IPS-NIHi7 (cell line): ENCODE data around the gene ZFP92.

Experiments used
- DNase-seq: peaks from one replicate; pipeline ENCODE4 v3.0.0; 2012; ENCODE audit warnings: mixed read lengths; ENCODE audit errors: extremely low spot score

The ZFP92 gene

DNA sequence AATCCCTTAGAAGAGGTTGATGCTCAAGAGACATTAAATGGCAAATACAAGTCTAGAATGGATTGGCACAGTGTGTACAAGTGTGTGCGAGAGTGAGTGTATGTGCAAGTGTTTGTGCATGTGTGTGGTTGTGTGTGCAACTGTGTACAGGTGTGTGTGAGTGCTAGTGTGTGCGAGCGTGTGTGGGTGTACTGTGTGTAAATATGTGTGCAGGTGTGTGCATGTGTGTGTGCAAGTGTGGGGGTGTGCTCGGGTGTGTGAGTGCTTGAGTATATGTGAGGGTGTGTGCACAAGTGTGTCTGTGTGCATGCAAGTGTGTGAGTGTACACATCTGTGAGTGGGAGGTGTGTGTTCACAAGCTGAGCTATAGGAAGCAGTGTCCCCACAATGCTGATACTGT is 28.7 kb downstream of the ZFP92 start:
- DNase-seq: no peak

DNA sequence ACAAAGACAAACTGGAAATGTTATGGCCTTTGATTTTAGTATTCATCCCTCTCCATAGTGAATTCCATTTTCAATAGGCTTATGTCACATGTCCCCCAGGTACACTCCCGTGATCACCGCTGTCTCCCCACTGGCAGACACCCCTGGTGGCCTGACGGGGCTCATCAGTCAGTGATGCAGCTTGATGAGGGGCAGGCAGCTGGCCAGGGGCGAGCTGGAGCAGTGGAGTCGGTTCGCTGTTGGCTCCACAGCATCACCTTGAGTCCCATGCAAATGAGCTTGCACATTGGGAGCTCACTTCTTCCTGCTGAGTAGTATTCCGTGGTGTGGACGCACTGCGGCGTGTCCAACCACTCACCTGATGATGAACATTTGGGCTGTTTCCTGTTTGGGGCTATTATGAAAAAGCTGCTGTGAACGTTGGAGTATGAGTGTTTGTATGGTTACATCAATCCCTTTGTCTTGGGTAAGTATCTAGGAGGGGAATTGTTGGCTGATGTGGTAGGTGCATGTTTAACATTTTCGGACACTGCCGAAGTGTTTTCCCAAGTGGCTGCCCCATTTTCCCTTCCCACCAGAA is 29.4 kb downstream of the ZFP92 start:
- DNase-seq: no peak

DNA sequence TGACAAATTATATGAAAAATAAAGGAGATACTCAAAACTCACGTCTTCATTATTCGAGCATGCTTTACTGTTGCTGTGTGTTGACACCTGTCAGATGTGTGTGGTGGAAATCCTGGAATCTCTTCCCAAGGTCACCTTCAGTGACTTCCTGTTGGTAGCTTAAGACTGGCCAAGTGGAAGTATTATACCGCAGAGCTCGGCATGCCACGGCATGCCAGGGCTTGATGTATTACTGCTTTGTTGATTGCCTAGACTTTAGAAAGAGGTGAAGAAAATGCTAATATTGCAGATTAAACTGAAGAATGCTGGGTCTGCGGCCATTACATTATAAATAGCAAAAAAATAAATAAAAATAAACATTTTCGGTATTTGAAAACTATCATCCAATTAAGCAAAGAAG is 30.0 kb downstream of the ZFP92 start:
- DNase-seq: no peak

DNA sequence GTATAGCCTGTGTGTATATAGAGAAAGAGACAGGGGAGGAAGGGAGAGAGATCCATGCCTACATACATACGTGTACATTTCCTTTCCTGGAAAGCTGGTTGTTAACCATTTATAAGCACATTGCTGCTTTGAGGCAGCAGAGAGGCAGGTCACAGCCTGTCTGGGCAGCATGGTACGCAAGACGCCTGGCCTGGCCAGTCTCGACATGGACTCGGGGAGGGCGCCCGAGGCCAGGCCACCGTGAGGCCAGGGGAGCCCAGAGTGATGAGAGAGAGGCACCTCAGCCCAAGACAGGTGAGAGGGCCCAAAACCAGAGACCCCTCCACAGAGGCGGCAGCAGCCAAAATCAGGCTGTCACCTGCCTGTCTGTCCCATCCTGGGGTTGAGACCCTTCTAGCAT is 30.7 kb downstream of the ZFP92 start:
- no peak for DNase-seq

DNA sequence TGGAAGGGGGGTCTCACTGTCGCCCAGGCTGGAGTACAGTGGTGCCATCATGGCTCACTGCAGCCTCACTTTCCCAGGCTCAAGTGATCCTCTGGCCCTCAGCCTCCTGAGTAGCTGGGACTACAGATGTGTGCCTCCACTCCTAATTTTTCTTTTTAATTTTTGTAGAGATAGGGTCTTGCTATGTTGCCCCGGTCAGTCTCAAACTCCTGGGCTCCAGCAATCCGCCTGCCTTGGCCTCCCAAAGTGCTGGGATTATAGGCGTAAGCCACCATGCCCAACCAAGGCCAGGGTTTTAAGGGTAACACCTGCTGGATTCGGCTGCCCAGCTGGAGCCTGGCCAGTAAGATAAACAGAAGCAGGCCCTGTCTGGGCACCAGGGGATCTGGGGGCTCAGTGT is 31.2 kb downstream of the ZFP92 start:
- no peak for DNase-seq

DNA sequence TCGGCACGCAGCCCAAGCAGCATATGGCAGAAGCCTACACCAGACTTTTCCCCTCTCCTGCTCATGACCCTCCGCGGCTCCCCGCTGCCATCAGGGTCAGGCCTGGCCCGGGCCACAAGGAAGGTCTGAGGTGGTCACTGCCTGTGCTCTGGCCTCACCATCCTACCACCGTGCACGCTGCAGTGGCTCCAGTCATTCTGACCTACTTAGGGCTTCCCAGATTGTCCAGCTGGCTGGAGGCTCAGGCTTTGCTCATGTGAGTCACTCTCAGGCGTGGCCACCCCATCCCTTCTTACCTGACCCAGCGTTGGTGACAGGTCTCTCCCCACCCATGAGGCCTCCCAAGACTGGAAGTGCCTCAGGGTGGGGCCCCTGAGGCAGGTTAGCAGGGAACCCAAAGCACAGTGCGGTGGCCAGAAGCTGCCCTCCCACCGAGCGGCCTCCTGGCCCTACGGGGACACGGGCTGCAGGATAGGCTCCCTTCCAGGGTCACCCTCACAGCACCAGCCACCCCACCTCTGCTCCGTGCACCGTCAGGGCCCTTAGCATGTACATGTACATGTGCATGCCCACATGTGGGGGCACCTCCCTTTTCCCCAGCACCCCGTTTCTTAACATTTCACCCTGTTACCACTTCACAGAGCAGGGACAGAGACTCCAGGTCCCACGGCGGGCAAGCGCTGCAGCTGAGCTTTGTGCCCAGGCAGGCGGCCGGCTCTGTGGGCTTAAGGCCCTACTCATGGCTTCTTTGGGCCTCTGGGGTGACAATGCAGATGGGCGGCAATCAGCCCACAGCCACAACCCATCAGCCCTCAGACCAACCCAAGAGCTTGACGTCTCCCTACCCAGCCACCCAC is 32.4 kb downstream of the ZFP92 start:
- DNase-seq: no peak

DNA sequence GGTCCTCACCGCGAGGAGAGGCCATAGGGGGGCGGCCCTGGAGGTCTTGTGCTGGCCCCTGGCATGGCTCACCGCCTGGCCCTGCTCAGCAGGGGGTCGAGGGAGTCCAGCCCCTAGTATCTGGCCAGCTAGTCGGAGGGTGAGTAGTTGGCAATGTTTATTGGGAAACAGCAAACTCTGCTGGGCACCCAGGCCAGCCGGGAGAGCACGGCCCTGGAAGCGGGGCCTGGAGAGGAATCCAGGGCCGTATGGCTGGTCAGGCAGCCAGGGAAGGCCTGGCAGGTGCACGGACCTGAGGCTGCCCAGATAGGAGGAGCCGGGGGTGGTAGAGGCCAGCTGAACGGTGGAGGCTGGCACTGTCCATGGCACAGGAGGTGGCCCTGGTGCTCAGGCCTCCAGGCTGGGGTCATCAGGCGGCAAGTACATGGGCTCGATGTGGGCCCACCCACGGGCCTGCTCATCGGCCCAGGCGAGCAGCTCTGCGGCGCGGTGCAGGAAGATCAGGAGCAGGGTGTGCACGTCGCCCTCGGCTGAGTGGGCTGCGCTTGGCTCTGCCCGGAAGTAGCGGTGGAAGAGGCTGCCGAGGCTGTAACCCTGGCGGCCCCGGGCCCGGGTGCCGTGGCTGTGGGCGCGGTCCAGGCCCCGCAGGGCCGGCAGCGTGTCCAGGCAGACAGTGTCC is 33.2 kb downstream of the ZFP92 start:
- no peak for DNase-seq

DNA sequence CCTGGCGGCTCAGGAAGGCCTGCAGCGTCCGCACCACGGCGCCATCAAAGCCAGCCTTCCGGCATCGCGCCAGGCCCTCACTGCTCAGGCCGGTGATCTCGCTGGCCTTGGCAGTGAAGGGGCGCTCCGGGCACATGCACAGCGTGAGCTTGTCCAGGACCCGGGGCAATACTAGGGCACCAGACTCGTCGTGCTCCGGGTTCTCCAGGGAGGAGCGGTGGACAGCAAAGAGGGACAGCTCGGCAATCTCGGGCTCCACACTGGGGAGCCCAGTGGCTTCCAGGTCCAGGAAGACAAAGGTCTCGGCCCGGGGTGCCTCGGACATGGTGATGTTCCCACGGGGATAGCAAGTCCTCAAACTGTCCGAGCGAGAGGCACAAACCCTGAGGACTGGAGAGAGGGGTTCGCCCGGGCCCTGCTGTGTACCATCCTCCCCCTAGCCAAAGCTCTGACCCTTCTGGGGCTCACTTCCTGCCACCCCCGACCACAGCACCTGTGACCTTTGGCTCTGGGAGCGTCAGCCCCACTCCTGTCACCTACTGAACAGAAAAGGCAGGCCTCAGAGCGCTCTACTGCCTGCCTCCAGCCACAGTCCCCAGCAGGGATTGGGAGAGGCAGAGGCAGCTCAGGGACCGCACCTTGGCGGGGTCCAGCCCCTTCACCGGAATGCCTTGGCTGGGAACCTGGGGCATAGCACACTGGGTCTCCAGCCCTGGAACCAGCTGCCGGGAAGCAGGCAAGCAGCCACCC is 34.0 kb downstream of the ZFP92 start:
- no peak for DNase-seq

DNA sequence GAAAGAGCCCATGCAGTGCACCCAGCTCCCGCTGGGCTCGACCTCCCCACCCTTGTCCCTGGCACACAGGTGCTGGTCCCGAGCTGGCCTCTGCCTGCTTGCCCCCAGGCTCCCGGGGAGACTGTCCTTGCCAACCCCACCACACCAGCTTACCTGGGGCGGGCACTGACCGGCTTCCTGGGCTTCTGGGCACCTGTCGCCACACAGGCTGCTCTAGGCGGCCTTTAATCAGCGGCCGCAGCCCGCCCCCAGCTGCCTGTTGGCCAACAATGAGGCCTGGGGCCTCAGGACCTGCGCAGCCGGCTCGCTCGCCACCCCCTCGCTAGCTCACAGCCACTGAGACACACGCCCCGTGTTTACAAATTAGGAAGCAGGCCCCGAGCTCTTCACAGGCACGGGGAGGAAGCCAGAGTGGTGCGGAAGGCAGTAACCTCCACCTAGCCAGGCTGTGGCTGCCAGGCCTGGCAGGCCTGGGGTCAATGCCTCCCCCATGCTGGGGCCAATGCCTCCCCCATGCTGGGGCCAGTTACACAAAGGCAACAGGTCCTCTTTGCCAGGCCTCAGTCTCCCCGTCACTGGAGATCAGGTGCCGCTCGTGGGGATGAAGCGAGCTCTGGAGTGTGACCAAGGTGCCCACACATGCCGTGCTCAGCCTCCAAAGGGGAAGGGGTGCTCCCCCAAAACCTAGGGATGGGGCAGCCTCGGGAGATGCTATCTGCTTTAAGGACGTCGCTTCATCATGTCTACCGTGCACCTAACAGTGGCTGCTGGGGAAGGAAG is 34.8 kb downstream of the ZFP92 start, which contains the start of gene TREX2:
TREX2 (minus strand) TSS at position 201 of the 780 bp plus-strand sequence. CDS start 626 bp downstream, outside the sequence.
- DNase-seq: no peak

DNA sequence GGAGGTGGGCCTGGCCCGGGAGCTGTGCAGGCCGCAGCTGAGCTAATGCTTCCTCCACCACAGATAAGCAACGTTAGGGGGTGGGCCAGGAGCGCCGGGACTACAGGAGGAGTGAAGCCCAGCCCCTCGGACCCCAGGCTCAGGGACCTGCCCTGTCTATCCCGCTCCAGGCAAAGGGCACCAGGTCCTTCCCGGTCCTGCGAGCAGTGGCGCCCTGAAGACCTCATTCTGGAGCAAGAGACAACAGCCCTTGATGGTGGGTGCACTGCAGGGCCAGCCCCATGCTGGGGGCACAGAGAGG is 35.3 kb downstream of the ZFP92 start:
- no peak for DNase-seq

DNA sequence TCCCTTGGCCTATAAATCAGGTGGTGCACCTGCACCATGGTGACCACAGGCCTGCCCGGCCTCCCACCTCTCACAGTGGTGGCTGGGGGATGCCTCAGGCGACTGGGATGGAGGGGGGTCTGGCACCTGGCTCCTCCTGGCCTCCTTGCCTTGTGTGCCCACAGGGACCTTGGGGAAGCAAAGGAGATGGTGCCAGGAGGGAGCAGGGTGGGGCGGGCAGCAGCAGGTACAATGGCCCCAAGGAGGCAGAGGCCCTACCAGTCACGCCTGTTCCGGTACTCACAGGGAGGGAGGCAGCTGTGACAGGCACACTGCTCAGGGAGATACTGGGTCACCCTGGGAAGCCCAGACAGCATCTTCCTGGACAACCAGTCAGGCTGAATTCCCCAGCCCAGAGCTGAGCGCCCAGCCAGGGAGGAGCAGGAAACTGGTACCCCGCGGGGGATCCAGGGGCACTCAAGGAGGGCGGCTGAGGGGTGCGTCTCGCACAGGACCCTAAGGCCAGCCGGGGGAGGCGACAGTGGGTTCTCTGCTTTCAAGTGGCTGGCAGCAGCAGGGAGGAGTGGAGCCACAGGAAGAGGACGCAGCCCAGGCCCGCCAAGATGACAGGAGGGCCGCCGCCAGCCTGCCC is 35.8 kb downstream of the ZFP92 start:
- no peak for DNase-seq

DNA sequence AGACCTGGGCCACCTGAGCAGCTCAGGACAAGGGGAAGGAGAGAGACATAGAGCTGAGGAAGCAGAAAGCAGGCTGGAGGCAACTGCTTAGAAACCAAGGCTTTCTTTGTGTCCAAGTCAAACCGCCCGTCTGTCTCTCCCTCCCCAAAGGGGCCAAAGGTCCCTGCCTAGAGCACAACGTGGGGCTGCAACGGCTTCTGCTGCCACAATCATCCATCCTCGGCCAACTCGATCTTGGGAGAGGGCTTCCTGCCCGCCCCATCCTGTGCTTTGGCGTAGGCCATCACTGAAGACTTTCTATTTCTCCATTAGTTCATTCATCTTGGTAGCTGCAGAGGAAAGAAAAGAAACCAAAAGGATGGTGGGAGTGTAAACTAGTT is 36.3 kb downstream of the ZFP92 start:
- no peak for DNase-seq

DNA sequence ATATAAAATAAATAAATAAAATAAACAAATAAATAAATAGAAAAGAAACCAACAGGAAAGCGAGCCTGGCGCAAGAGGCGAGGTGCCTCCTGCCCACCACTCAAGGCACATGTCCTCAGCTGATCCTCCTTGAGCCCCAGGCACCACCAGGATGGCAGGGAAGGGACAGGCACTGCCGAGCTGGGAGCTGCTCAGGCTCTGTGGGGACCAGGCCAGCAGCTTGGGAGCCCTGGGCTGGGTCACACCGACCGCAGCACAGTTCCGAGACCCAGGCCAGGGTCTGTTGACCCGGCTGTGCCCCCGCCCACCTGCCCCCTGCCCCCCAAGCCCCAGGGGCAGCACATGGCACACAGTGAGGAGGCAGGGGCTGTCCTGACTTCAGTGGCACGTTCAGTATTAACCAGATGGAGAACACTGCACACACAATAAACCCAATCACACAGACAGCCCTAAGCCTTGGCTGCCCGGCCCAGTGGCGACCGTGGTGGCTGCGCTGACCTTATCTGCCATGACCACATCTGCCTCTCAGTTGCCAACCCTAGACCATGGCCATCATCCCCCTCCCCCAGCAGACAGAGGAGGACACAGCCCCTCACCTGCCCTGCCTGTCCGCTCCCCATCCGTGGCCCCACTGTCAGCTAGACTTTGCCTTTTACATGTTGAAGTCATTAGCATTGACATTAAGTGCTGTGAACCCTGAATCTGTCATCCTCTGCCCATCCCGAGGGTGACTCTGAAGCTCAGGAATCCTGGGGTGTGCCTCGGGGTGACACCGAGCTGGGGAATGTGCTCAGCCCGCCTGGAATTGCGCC is 37.5 kb downstream of the ZFP92 start:
- no peak for DNase-seq

DNA sequence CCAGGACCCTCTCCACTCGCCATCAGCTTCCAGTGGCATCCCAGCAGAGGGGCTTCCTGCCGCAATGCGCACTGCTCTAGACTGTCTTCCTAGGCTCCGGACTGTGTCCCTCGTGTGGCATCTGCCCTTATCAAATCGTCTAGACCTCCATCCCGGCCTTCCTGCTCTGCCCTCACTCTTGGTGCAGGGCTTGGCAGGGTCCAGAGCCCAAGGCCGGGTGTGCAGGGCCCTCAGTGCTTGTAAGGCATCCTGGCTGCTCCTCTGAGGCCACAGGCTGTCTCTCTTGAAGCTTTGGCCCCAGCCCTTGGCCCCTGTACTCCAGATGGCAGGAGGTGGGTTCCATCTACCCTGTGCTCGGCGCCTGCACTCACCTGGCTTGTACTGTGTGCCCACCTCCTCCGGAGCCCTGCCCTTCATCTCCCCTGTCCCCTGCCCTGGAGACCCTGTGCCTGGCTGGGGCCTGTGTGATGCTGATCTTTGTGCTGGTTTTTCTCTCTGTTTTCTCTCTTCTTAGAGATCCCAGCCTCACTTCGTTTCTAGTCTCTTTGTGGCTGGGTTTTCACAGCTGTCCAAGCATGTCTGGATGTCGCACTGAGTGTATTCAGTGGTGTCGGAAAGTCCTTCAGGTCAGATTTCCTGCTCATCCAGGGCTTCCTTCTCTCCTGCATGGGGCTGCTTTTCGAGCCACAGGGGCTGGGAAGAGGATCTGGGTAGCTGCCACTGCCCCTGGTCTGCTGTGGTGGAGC is 38.3 kb downstream of the ZFP92 start:
- DNase-seq: no peak

DNA sequence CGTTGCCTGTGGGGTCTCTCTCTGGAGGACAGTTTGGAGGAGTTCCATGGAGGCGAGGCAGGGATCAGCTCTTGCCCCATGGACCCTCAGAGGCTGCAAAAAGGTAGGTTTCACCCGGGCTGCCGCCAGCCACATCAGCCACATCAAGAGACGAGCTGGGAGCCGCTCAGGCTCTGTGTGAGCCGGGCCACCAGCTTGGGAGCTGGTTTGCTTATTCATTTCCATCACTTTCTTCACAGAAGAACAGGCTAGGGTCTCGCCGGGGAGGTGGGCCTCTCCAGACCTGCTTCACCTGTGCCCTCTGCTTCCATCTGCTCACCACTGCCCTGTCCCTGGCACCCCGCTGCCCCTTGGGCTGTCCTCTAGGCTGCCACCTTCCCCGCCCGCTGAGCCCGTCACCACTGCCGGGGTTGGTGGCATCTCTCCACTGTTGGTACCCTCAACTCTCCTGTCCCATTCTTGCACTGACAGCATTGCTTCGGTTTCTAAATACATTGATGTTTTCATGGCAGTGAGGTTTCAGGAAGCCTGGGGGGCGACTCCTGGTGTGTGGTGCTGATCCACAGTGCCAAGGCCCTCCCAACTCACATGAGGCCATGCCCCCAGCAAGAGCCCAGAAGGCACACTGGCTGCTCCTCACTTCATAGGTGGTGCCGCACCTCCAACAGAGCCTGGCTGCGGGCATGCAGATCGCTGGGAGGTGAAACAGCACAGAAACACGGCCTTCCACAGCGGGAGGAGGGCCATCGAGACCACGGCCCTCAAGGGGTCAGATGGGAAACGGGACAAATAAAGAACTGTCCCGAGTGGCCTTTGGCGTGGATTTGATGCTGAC is 39.1 kb downstream of the ZFP92 start:
- DNase-seq: no peak

DNA sequence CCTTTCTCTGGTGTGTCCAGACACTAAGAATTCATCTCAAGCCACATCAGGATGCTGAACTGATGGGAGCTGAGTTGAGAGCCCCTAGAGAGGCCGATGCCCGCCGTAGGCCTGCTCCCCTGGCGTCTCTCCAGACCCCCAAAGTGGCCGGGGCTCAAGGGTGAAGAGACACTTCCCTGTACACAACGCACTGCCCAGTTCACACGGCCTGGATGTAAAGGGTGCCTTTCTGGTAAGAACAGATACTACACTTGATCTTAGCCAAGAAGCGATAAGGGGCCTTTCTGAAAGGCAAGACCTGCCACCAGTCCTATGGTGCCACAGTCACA is 39.6 kb downstream of the ZFP92 start:
- DNase-seq: no peak

DNA sequence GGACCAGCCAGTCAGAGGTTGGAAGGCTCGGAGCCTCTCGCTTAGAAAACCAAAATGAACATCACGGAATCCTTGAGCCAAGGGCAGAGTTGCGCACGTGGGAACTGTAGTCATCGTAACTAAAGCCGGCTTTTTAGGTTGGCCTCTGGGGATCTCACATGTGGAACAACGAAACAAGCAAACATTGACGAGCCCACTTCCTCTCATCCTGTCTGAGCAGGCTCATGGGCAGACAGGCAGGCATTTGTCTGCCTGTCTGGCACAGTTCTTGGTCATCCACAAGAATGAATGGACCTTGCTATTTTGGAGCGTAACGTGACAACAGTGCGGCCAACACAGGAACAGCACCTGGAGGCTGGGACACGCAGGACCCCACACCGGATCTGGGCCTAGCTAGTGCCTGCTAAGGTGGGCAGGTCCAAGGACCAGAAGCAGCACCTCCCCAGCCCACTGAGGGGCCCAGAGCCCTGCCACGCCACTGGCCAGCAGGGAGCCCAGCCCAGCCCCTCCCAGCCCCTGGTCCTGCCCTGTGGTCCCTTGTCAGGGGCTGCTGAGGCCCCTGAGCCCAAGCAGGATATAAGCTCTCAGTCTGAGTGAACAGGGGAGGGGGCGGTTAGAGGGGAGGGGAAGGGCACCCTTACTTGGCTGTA is 43.8 kb downstream of the ZFP92 start:
- DNase-seq: no peak

DNA sequence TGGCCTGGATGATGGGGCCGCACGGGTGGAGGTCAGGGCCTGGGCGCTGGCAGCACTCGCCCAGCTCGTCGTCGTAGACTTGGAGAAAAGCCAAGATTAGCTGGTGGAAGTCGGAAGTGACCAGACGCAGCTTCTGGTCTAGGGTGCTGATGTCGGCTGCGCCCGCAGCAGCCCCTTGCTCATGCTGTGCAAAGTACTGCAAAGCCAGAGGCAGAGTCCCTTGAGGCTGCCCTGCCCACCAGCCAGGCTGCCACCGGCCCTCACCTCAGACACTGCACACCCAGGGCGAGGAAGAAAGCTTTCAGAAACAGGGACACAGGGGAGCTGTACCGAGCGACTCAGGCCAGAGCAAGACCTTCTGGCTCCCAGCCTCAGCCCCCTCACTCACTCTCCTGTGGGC is 44.3 kb downstream of the ZFP92 start:
- no peak for DNase-seq
